Activated CD4-positive, alpha-beta T cell treated with anti-CD3 and anti-CD28 coated beads, Interleukin-2, Interleukin-4, amounts not matched to agents 100 ng/mL and 50 ng/mL, durations not matched to agents 16 hours and 8 hours (primary cell): ENCODE measurements around the gene EPG5.
"Not testable (repeated sequence)": the region's sequence is repeated elsewhere in the genome, so short reads cannot be mapped to it uniquely, and the experiment has no call there.

Experiments used
- DNase-seq: peaks from one replicate; pipeline ENCODE4 v3.0.0-alpha.2; 2020; ENCODE audit warnings: low spot score

The EPG5 gene

DNA sequence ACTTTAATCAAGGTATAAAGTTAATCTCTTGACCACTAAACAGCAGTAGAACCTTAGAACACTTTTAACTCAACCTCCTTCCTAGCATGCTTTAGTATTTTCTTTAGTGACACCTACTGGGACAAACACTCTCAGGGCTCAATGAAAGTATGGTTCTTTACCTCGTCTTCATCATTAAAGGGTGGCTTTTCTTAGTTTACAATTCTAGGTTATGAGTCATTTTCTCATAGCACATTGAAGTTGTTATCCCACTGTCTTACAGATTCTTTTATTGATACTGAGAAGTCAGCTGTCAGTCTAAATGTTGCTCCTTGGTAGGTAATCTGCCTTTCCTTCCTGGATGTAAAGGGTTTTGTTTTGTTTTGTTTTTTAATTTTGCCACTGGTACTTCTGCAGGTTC is 103.7 kb downstream of the EPG5 start:
- DNase-seq, result no peak

DNA sequence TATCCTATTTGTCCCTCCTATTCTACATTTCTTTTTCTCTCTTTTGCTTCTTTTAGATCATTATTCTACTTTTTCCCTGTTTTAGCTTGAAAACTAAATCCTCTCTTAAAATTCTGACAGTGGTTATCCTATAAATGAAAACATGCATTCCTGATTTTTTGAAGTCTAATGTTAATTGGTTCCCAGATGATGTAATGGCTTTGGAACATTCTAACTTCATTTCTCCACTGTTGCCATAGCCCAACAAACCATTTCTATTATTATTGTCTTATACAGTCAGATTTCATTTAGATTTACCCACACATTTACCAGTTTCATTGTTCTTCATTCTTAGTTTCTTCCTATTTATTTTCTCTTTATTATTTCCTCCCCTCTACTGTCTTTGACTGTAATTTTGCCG is 105.2 kb downstream of the EPG5 start:
- DNase-seq, result no peak

DNA sequence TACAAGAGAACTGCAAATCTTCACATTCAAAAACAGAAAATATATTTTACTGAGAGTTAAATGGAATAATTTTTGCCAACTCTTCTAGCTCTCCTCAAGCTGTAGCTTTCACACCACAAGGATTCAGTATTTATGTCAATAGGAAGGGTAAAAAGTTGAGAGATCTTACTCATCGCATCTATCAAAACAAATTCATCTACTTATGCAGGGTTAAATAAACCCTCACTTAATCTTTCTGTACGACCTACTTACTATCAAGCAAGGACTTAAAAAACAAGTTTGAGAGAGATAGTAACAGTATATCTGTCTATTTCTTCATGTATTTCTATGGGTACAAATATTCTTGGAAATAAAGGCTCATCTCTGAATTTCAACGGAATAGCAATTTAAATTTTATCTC is 106.2 kb downstream of the EPG5 start:
- no peak for DNase-seq

DNA sequence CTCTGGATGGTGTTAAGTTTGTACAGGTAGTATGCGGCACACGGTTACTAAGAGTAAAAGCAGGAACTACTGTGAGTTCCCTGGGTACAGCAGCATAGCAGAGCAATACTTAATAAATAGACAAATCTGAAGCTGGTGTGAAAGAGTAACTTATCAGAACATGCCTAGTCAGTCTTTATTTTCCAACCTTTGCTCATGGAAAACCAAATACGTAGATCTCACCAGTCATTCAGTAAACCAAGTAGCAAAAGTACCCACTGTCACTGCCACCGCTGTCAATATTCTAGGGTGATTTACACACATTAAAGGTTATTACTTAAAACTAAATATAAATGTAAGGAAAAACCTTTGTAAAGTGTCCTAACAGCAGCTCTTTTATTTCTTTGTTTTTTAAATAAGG is 106.6 kb downstream of the EPG5 start:
- no peak for DNase-seq

DNA sequence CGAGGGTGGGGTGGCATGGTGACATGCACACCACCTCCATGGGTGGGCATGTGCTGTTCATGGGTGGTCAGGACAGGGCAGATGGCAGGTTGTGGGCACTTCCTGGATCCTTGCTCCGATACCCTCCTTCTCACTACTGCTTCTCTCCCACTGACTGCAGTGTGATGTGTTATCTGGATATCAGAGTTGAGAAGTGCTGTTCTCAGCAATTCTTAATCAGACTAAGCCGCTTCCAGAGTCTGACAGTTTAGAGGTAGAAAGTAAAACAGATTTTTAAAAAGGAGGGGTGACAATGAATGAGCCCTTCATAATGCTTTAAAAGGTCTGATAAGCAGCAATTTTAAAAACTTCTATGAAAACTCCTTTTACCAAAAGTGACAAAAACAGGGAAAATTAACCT is 107.8 kb downstream of the EPG5 start:
- DNase-seq, result no peak

DNA sequence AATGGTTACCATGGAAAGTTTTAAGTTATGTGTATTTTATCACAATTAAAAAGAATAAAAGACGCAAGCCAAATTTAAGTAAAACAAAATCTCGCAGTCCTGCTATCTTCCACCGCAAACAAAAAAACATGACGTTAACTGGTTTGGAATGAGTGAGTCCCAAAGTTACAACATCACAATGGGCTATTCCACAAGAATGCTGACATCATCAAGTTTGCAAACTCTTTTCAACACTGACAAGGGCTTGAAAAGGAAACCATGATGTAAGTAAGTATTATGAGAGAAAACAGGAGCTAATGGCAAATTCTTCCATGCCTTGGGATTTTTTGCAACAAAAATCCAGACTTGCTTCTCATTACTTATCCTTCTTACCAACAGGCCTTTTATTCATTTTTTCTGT is 110.6 kb downstream of the EPG5 start:
- DNase-seq, result no peak

DNA sequence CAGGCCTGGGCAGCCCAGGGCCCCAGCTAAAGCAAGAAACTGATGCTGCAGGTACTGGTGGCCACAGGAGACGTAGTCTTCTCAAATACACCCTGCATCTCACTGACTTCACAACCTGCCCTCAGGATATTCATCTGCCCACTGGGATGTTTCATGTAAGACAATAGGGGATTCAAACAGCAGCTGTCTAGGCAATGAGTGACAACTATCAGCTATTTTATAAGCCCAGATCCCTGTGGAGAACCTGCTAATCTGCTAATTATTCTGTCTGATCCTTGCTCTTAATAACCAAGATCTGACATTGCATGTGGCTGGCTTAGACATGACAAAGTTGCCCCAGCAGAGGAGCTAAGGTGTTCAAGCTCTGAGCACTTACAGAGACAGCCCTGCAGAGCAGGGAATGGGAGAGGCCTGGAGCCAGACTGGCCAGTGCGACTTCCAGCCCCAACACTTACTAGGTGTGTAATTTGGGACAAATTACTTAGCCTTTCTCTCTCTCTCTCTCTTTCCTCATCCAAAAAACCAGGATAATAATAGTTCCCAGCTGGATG is 113.0 kb downstream of the EPG5 start:
- DNase-seq, result no peak

DNA sequence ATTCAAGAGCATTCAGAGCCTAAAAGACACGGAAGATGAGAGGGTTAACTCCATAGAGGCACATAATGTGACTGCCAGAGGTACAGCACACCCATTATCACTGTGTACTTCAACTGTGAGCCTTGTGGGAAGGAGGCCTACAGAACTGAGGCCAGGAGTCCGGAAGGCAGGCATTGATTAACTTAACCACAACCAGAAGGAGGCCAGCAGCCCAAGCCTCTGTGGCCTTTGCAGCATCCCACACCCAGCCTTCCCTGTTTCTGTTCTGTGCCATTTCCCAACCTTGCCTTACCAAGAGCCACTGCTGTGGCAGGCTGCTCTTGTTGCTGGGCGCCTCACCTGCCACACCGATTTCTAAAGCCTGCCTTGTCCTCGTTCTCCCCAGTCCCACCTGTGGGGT is 114.5 kb downstream of the EPG5 start:
- DNase-seq, result no peak

DNA sequence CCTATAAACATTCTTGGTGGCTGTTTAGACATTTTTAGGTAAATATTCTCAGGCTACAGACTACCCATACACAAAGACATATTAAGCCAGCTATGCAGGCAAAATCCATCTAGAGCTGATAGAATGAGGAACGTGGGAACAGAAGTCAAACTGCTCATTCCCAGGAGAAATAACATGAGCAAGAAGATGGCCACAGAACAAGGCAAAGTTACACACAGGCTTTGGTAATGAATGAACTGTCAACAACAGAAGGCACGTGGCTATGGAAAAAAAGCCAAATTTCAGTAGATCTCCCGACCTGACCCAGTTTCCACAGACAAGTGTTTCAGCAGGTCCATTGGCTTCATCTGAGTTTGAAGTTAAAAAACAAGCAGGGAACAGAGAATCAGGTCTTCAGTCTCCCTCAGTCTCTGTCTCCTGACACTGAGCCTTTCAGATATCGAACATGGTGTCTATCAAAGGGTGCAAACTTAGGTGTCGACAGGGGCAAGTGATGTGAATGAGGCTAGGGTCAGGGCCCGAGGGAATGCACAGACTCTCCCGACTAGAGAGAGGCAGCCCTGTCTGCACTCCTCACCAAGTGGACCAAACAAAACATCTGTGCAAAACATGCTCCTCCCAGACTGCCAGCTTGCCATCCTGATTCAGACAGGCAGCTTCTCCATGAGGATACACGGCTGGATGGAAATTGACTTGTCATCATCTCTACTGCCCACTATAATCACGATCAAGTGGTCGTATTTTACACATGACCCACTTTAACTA is 115.8 kb downstream of the EPG5 start:
- DNase-seq, result no peak

DNA sequence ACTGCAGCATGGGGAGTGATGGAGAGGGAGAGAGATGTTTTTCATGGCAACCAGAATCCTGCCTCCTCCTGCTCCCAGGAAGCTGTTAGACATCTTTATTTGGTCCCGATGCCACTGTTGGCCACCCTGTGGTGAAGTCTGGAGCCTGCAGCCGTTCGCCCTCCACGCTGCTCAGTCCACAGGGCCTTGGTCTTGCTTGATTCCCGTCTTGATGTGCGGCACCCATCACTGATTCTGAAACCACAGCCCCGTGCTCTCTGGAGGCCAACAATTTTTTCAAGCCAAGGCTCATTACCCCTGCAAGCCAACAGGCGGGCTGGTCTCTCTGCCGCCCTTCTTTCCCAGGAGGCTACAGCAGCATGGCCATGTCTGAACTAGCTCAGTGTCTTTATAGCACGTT is 117.1 kb downstream of the EPG5 start:
- DNase-seq, result no peak

DNA sequence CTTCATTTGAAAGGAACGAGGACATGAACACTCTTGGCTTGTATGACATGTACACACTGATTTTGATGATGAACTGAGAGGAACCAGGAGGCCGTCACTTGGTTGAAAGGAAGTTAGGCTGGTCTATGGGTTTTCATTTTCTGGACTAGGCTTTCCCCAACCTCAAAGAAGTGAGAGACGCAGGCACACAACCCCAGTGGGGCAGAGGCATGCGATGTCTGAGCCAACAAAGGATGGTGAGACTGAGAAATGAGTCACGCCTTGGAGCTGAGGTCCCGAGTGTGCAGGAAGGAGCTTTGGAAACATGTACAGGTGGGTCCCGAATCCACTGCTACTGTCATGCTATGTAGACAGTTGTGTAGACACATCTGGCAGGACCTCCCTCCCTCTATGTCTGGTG is 117.6 kb downstream of the EPG5 start:
- DNase-seq, result no peak

DNA sequence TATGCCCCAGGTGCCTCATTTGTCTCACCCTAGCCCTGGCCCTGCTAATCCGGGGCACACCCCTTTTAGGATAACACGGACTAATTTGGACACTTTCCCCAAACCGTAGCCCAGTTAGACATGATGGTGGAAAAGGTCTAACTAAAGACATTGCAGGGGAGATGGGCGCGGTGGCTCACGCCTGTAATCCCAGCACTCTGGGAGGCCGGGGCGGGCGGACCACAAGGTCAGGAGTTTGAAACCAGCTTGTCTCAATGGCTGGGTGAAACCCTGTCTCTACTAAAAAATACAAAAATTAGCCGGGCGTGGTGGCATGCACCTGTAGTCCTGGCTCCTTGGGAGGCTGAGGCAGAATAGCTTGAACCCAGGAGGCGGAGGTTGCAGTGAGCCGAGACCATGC is 118.5 kb downstream of the EPG5 start:
- DNase-seq, result not testable (repeated sequence)

DNA sequence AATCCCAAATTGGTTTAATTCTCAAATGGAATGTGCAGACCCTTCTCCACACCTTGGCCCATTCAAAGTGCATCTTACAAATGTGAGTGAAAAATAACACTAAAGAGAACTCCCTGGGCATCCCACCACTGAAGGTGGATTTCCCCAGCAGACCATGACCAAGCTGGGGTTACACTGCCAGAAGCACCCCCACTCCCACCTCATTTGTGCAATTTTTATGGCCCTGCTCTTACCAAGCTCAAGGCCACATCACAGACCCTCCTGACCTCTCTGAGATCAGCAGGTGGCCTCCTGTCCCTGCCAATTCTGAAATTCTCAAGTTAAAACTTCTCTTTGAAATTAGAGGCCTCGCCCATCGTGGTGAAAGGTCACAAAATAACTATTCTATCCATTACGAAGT is 120.0 kb downstream of the EPG5 start:
- DNase-seq, result no peak

DNA sequence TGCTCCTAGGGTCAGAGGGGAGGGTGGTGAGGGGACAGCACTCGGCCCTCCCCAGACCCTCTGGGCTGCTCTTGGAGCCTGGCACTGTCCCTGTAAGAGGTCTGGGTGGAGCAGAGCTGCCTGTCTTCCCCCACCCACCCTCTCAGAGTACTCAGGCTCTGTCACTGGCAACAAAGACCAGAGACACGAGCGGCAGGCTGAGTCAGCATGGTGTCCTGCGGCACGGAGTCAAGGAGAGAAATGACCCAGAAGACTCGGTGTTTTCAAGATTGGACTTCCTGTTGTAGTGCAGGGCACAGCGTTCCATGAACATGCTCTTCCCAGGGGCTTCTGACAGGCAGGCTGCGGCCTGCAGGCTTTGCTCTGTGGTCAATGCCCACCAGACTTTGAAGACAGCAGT is 121.7 kb downstream of the EPG5 start:
- DNase-seq, result no peak

DNA sequence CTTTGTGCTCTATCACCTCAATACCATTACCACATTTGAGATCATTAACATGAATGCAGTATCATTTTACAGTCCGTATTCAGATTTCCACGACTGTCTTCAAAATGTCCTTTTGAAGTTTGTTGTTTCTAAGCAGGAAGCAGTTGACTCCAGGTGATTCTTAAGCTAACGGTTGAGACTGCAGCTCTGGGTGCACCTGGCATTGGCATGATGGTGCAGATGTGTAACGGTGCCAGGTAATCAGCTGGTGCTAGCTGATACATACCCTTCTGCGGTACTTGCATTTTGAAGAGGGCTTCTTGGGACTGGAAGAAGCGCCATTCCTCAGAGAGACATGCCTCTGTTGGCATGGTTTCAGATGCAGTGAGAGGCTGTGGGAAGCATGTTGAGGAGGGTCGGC is 122.2 kb downstream of the EPG5 start:
- DNase-seq, result no peak

DNA sequence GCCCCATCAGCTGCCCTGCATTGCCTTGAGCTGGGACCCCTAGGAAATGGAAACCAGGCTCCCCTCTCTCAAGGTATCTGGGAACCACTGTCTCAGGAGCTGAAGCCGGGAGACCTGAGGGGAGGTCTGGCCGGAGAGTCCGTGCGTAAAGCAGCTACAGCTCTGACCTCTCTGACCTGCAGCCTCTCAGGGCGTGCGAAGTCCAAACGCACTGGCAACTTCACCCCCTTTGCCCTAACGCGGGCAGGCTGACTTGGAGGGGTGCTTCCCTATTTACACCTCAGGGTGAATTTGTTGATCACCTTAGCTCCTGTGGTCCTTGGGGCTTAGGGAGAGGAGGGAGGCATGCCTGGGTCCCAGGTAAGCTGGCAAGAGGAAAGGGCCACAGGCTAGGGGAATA is 124.1 kb downstream of the EPG5 start:
- DNase-seq, result no peak

DNA sequence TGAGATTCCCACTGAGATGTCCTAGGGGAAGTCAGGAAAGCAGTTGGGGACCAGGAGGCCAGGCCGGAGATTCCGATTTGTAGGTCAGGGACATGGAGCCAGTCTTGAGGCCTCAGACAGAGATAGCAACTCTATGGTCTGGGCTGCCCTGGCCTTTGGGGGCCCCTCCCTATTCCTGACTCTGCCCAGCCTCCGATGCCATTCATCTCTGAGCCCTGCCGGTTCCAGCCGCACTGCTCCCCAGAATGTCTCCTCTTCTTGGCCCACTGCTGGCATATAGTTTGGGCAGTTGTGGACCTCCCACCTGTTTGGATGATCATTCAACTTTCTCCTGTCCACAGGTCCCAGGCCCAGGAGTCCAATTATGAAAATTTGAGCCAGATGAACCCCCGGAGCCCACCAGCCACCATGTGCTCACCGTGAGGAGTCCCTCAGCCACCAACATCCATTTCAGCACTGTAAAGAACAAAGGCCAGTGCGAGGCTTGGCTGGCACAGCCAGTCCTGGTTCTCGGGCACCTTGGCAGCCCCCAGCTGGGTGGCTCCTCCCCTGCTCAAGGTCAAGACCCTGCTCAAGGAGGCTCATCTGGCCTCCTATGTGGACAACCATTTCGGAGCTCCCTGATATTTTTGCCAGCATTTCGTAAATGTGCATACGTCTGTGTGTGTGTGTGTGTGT is 125.2 kb downstream of the EPG5 start:
- DNase-seq, result no peak

DNA sequence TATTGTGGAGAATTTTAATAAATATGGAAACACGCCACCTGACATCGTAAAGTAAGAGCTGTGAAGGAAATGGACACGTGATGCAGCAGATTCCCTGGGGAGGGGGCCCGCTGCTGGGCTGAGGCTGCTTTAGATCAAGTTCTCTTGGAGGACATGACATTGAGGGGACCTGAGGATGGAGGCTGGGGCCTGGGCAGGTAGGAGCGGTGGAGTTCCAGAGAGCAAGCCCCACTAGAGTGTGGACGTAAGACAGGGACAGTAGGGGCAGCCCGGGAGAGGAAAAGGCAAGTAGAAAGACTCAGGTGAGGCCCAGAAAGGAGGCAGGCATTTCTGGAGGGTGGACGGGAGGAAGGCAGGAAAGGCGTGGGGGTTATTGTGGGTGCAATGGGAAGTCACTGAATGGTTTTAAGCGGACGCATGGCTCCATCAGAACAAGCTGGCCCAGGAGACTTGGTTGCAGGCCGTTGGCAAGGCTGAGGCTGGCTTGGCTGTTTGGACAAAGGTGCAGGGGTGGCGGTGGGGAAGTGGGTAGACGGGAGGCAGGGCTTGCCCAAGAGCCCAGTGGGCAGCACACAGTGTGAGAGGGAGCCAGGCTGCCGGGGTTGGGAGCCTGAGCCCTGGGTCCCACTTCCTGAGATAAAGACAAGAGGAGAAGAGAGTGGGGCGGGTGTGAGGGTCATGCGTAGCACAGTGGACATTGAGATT is 125.9 kb downstream of the EPG5 start:
- no peak for DNase-seq

DNA sequence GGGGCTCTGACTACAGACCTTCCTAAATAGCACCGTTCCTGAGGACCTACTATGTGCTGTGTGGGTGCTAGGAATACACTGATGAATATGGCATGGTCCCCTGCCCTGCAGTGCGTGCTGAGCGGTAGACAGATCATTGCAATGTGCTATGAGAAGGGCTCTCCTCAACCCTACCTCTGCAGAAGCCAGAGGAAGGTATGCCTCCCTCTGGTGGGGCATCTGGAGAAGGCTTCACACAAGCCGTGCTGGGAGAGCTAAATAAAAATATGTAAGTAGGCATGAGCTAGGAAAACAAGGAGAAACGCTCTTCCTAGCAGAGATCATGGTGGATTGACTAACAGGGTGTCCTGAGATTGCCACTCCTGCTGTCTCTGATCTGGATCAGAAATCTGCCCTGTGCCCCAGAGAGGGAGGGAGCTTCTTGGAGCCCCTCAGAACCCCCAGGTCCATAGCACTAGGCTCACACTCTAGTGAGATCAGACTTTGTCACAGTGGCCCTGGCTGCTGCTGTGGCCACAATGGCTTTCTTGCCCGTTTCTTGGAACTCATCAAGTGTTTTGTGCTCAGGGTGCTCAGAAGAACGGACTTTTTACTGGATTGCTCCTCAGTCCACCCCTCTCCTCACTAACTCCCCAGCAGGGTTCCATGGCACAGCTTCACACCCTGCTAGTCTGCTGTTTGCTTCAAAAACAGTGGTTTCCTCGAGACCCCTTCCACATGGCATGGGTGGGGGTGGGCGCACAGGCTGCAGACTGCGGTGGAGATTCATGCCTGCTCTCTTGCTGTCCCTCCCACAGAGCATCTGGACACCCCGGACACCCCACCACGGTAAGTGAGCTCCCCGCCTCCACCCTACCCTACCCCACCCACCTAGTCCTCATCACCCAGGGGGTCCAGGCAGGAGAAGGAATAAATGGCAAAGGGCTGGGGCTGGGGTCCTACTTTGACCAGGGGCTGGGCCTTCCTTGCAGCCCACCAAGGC is 127.4 kb downstream of the EPG5 start:
- DNase-seq, result peak; percentile 25

DNA sequence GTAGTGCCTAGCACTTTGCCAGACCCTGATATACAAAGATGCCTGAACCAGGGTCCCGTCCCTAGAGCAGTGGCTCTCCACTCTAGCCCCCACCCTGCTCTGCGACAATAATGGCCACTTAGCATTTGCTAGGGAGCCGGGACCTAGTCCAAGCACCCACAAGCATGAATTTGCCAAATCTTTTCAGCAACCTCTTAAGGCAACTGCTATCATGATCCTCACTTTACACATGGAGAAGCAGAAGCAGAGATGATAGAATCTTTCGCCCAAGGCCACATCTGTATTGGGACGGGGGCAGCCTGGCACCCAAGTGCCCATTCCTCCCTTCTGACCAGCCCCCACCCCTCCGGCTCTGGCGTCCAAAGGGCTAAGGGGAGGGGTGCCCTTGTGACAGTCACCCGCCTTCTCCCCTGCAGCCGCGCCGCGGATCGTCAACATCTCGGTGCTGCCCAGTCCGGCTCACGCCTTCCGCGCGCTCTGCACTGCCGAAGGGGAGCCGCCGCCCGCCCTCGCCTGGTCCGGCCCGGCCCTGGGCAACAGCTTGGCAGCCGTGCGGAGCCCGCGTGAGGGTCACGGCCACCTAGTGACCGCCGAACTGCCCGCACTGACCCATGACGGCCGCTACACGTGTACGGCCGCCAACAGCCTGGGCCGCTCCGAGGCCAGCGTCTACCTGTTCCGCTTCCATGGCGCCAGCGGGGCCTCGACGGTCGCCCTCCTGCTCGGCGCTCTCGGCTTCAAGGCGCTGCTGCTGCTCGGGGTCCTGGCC is 128.6 kb downstream of the EPG5 start:
- DNase-seq, result no peak
